ENCODE measurements around the gene CDR2.

DNA sequence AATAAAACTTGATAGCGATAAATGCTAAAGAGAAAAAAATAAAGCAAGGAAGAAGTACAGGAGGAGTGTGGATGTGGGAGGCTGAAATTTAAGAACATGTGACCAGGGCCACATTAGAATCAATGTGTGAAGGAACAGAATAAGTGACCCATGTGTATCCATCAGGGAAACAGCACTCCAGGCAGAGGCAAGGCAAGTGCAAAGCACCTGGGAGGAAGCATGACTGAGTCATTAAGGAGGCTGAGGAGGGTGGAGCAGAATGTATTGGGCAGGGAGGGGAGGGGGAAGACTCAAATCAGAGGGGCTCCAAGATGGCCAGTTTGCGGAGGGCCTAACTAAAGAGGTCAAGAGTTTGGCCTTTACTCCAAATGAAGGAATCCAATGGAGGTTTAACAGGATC lies 8.0 kb downstream of the CDR2 start:
- TF ChIP-seq, protein P1, sequence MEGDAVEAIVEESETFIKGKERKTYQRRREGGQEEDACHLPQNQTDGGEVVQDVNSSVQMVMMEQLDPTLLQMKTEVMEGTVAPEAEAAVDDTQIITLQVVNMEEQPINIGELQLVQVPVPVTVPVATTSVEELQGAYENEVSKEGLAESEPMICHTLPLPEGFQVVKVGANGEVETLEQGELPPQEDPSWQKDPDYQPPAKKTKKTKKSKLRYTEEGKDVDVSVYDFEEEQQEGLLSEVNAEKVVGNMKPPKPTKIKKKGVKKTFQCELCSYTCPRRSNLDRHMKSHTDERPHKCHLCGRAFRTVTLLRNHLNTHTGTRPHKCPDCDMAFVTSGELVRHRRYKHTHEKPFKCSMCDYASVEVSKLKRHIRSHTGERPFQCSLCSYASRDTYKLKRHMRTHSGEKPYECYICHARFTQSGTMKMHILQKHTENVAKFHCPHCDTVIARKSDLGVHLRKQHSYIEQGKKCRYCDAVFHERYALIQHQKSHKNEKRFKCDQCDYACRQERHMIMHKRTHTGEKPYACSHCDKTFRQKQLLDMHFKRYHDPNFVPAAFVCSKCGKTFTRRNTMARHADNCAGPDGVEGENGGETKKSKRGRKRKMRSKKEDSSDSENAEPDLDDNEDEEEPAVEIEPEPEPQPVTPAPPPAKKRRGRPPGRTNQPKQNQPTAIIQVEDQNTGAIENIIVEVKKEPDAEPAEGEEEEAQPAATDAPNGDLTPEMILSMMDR (IDR thresholded peaks at IDR 0.05): no peak
- no peak for TF ChIP-seq POLR2A (IDR thresholded peaks at IDR 0.05)
- no peak for TF ChIP-seq POLR2AphosphoS5 (IDR thresholded peaks at IDR 0.05; ENCODE audit: insufficient read depth in 1 of 2, low read depth in 1 of 2)
